Measurements from ENCODE around the gene GALNT6.
A peak's percentile ranks its signal among the peaks of the same experiment; 100 is the strongest.

GALNT6 gene

GRCh38 chr12:51307655-51308593 lies 83.3 kb downstream of the GALNT6 start:
- peak; percentile 100 for ATAC-seq (ENCODE audit: low read depth)
- TF ChIP-seq, protein P1, sequence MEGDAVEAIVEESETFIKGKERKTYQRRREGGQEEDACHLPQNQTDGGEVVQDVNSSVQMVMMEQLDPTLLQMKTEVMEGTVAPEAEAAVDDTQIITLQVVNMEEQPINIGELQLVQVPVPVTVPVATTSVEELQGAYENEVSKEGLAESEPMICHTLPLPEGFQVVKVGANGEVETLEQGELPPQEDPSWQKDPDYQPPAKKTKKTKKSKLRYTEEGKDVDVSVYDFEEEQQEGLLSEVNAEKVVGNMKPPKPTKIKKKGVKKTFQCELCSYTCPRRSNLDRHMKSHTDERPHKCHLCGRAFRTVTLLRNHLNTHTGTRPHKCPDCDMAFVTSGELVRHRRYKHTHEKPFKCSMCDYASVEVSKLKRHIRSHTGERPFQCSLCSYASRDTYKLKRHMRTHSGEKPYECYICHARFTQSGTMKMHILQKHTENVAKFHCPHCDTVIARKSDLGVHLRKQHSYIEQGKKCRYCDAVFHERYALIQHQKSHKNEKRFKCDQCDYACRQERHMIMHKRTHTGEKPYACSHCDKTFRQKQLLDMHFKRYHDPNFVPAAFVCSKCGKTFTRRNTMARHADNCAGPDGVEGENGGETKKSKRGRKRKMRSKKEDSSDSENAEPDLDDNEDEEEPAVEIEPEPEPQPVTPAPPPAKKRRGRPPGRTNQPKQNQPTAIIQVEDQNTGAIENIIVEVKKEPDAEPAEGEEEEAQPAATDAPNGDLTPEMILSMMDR (IDR thresholded peaks at IDR 0.05; ENCODE audit: poor library complexity, severe bottlenecking), result no peak
- no peaks in the 10 kb centered on the region for H3K36me3 ChIP-seq (ENCODE audit: low read depth)
- no peaks in the 10 kb centered on the region for H3K27me3 ChIP-seq (ENCODE audit: insufficient read depth, poor library complexity, severe bottlenecking)
- no peaks in the 10 kb centered on the region for H3K9me3 ChIP-seq (ENCODE audit: severe bottlenecking)
- DNase-seq (ENCODE audit: low spot score), result no peak
- peak overlapping the region; percentile 50 for H3K27ac ChIP-seq (ENCODE audit: poor library complexity, severe bottlenecking)
- H3K4me3 ChIP-seq (ENCODE audit: severe bottlenecking), result no peak overlapping the region
- peaks cover 15% of the 10 kb centered on the region for H3K4me1 ChIP-seq (ENCODE audit: insufficient read depth, poor library complexity, severe bottlenecking)

DNA sequence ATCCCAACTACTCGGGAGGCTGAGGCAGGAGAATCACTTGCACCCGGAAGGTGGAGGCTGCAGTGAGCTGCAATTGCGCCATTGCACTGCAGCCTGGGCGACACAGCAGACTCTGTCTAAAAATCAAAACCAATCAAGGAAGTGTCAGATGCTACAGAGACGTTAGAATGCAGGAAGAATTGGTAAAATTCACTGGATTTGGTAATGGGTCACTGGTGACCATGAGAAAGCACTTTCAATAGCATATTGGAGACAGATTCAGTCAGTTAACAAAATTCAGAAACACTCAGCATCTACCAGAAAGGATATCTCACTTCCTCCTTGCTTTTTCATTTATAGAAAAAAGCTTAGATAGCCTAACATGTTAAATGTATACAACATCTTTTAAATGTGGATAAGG lies 84.7 kb downstream of the GALNT6 start:
- no peak for DNase-seq (ENCODE audit: low spot score)
- Histone ChIP-seq H3K36me3 (ENCODE audit: low read depth) (no peaks in the 10 kb centered on the region), H3K4me1 (ENCODE audit: insufficient read depth, poor library complexity, severe bottlenecking) (peaks cover 15% of the 10 kb centered on the region), H3K4me3 (ENCODE audit: severe bottlenecking) (no peak overlapping the region), H3K9me3 (ENCODE audit: severe bottlenecking) (no peaks in the 10 kb centered on the region), H3K27me3 (ENCODE audit: insufficient read depth, poor library complexity, severe bottlenecking) (no peaks in the 10 kb centered on the region), H3K27ac (ENCODE audit: poor library complexity, severe bottlenecking) (no peak overlapping the region)
- no peak for ATAC-seq (ENCODE audit: low read depth)
- TF ChIP-seq, protein P1 (IDR thresholded peaks at IDR 0.05; ENCODE audit: poor library complexity, severe bottlenecking), result no peak
